OCI-LY1 (cell line): ENCODE data around the gene DPF1.

Experiments used
- EZH2 ChIP-seq: fragments of 200-600 bp; sonication (generic), shearing (Covaris generic); IDR thresholded peaks from 2 replicates; pipeline ENCODE4 v1.8.0; 2017; ENCODE audit warnings: borderline replicate concordance, mixed run types, mild to moderate bottlenecking, antibody characterized with exemption, low read length, moderate library complexity, mixed read lengths
- TF ChIP-seq, protein P1 (sequence below): fragments of 200-600 bp; sonication (generic), shearing (Covaris generic); IDR thresholded peaks from 2 replicates; pipeline ENCODE4 v1.5.1; 2017; ENCODE audit warnings: mild to moderate bottlenecking, antibody characterized with exemption, low read length, moderate library complexity, mixed read lengths

GRCh38 chr19:38164526-38164925 is 59.5 kb downstream of the DPF1 start:
- TF ChIP-seq, protein P1, sequence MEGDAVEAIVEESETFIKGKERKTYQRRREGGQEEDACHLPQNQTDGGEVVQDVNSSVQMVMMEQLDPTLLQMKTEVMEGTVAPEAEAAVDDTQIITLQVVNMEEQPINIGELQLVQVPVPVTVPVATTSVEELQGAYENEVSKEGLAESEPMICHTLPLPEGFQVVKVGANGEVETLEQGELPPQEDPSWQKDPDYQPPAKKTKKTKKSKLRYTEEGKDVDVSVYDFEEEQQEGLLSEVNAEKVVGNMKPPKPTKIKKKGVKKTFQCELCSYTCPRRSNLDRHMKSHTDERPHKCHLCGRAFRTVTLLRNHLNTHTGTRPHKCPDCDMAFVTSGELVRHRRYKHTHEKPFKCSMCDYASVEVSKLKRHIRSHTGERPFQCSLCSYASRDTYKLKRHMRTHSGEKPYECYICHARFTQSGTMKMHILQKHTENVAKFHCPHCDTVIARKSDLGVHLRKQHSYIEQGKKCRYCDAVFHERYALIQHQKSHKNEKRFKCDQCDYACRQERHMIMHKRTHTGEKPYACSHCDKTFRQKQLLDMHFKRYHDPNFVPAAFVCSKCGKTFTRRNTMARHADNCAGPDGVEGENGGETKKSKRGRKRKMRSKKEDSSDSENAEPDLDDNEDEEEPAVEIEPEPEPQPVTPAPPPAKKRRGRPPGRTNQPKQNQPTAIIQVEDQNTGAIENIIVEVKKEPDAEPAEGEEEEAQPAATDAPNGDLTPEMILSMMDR, result no peak
- TF ChIP-seq EZH2, result no peak
